Measurements from ENCODE around the gene MT1E.

The MT1E gene

DNA sequence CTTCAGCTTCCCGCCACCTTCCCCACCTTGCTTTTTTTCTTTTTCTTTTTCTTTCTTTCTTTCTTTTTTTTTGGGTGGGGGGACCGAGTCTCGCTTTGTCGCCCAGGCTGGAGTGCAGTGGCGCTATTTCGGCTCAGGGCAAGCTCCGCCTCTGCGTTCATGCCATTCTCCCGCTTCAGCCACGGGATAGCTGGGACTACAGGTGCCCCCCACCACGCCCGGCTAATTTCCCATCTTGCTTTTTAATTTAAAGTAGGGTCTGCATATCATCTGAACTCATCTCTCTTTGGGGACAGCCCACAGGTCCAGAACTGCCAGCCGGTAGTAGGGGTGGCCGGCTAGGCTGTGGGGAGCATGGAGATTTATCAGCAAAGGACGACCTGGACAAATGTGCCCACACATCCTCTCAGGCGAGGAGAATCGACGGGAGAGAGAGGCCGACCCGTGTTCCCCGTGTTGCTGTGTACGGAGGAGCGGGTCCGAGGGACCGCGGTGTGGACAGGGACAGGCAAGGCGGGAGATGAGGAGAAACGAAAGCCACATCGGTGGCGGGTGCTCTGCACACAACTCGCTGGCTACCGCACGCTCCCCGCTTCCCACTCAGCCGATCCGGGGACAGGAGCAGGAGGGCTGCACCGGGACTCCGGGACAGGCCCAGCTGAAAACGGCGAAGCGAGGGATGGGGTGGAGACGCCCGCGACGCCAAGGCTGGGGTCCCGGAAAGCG, 9.3 kb downstream of the MT1E start:
- no peak overlapping the region for H3K27ac ChIP-seq (ENCODE audit: low read length)
- H3K4me1 ChIP-seq (ENCODE audit: low read length) = no peaks in the 10 kb centered on the region
- H3K9me2 ChIP-seq (replicated peaks; ENCODE audit: insufficient read depth, low read length) = no peaks in the 10 kb centered on the region
- H3K4me2 ChIP-seq (ENCODE audit: low read depth, low read length) = peak overlapping the region; percentile 21; the same call in 1 of the 2 replicates
- H3K79me2 ChIP-seq (ENCODE audit: low read length) = no peaks in the 10 kb centered on the region
- no peaks in the 10 kb centered on the region for H3K36me3 ChIP-seq (replicated peaks; ENCODE audit: insufficient read depth, low read length)
- no peaks in the 10 kb centered on the region for H3F3A ChIP-seq (ENCODE audit: insufficient read depth, low read length)
- H4K20me1 ChIP-seq (ENCODE audit: insufficient read depth, low read length) = no peaks in the 10 kb centered on the region
- no peak for DNase-seq
- peaks cover 90% of the 10 kb centered on the region for H3K27me3 ChIP-seq (replicated peaks; ENCODE audit: insufficient read depth, low read length)
- no peak overlapping the region; the same call in 1 of the 2 replicates for H3K4me3 ChIP-seq (ENCODE audit: low read length)
- TF ChIP-seq EZH2 (optimal IDR thresholded peaks at IDR 0.05; ENCODE audit: low read depth, low read length) (no peak), EZH2phosphoT487 (IDR thresholded peaks at IDR 0.05; ENCODE audit: low read length) (no peak)
- TF ChIP-seq, protein P1, sequence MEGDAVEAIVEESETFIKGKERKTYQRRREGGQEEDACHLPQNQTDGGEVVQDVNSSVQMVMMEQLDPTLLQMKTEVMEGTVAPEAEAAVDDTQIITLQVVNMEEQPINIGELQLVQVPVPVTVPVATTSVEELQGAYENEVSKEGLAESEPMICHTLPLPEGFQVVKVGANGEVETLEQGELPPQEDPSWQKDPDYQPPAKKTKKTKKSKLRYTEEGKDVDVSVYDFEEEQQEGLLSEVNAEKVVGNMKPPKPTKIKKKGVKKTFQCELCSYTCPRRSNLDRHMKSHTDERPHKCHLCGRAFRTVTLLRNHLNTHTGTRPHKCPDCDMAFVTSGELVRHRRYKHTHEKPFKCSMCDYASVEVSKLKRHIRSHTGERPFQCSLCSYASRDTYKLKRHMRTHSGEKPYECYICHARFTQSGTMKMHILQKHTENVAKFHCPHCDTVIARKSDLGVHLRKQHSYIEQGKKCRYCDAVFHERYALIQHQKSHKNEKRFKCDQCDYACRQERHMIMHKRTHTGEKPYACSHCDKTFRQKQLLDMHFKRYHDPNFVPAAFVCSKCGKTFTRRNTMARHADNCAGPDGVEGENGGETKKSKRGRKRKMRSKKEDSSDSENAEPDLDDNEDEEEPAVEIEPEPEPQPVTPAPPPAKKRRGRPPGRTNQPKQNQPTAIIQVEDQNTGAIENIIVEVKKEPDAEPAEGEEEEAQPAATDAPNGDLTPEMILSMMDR (IDR thresholded peaks at IDR 0.05; ENCODE audit: low read length) = no peak
- H3K9me3 ChIP-seq (replicated peaks; ENCODE audit: insufficient read depth, low read length) = no peaks in the 10 kb centered on the region
- H3K9ac ChIP-seq (ENCODE audit: low read length) = no peak overlapping the region
- H2AFZ ChIP-seq (ENCODE audit: low read length) = no peak overlapping the region

- Histone ChIP-seq H3K27me3 (replicated peaks; ENCODE audit: insufficient read depth, low read length) (peaks cover 97% of the 10 kb centered on the region), H4K20me1 (ENCODE audit: insufficient read depth, low read length) (no peaks in the 10 kb centered on the region), H3K4me3 (ENCODE audit: low read length) (no peak overlapping the region; the same call in 1 of the 2 replicates), H3K9me3 (replicated peaks; ENCODE audit: insufficient read depth, low read length) (no peaks in the 10 kb centered on the region), H2AFZ (ENCODE audit: low read length) (no peak overlapping the region), H3K9ac (ENCODE audit: low read length) (no peak overlapping the region), H3F3A (ENCODE audit: insufficient read depth, low read length) (no peaks in the 10 kb centered on the region), H3K4me2 (ENCODE audit: low read depth, low read length) (peak overlapping the region; percentile 21; the same call in 1 of the 2 replicates), H3K9me2 (replicated peaks; ENCODE audit: insufficient read depth, low read length) (no peaks in the 10 kb centered on the region), H3K79me2 (ENCODE audit: low read length) (no peaks in the 10 kb centered on the region), H3K27ac (ENCODE audit: low read length) (no peak overlapping the region), H3K36me3 (replicated peaks; ENCODE audit: insufficient read depth, low read length) (no peaks in the 10 kb centered on the region), H3K4me1 (ENCODE audit: low read length) (no peaks in the 10 kb centered on the region)
- TF ChIP-seq EZH2phosphoT487 (IDR thresholded peaks at IDR 0.05; ENCODE audit: low read length) = no peak
- TF ChIP-seq, protein P1 (IDR thresholded peaks at IDR 0.05; ENCODE audit: low read length) = no peak
- TF ChIP-seq EZH2 (optimal IDR thresholded peaks at IDR 0.05; ENCODE audit: low read depth, low read length) = no peak
- no peak for DNase-seq
These were observed 9.9 kb downstream of the MT1E start for GRCh38 chr16:56635441-56635967.

- H3K4me2 ChIP-seq (ENCODE audit: low read depth, low read length) = no peak overlapping the region
- no peaks in the 10 kb centered on the region for H3F3A ChIP-seq (ENCODE audit: insufficient read depth, low read length)
- H3K9me3 ChIP-seq (replicated peaks; ENCODE audit: insufficient read depth, low read length) = no peaks in the 10 kb centered on the region
- H4K20me1 ChIP-seq (ENCODE audit: insufficient read depth, low read length) = no peaks in the 10 kb centered on the region
- H3K9ac ChIP-seq (ENCODE audit: low read length) = no peak overlapping the region
- no peaks in the 10 kb centered on the region for H3K79me2 ChIP-seq (ENCODE audit: low read length)
- H3K9me2 ChIP-seq (replicated peaks; ENCODE audit: insufficient read depth, low read length) = no peaks in the 10 kb centered on the region
- H3K36me3 ChIP-seq (replicated peaks; ENCODE audit: insufficient read depth, low read length) = no peaks in the 10 kb centered on the region
- peaks cover 88% of the 10 kb centered on the region for H3K27me3 ChIP-seq (replicated peaks; ENCODE audit: insufficient read depth, low read length)
- no peak overlapping the region for H2AFZ ChIP-seq (ENCODE audit: low read length)
- H3K4me3 ChIP-seq (ENCODE audit: low read length) = no peak overlapping the region
- TF ChIP-seq EZH2phosphoT487 (IDR thresholded peaks at IDR 0.05; ENCODE audit: low read length) = no peak
- TF ChIP-seq EZH2 (optimal IDR thresholded peaks at IDR 0.05; ENCODE audit: low read depth, low read length) = no peak
- TF ChIP-seq, protein P1 (IDR thresholded peaks at IDR 0.05; ENCODE audit: low read length) = no peak
- DNase-seq = no peak
- no peak overlapping the region for H3K27ac ChIP-seq (ENCODE audit: low read length)
- no peaks in the 10 kb centered on the region for H3K4me1 ChIP-seq (ENCODE audit: low read length)
These were observed 11.2 kb downstream of the MT1E start for GRCh38 chr16:56636616-56637413.
